ENCODE data around the gene CLPX.
"Not testable (repeated sequence)": the region's sequence is repeated elsewhere in the genome, so short reads cannot be mapped to it uniquely, and the experiment has no call there.

The CLPX gene

DNA sequence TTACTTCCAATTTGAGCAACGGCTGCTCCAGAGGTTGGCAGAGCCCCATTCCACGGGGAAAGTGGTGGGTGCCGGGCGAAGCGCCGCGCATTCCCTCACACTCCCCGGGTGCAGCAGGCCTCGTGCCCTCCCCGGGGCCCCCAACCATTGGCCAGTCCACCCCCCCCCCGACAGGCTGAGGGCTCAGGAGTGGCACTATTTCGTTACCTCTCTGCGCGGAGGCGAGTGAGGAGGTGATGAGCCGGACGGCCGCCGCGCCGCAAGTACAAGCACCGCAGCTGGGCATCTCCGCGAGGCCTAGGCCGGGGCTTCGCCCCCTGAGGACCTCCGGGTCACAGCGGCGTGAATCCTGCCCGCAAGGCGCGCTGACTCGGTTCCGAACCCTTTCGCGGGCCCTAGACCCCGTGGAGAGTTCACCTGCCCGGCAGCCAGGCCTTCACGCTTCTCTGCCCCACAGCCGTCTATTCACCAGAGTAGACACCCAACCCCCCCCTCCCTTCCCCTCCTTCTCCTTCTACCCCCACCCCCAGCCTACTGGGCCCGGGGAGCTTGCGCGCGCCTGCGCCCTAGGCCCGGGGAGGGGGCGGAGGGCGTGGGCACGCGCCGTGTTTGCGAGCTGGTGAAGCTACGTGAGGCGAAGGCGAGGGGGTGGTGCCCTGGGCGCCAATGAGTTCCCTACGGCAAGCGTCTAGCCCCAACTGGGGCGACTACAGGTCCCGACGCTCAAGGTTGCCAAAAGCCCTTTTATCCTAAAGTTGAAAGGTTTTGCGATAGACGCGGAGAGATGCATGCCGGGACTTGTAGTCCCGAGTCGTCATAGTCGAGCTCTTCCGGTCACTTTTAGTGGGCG, at the start of gene CLPX:
CLPX (minus strand) TSS at position 475 of the 850 bp plus-strand sequence; CDS start at position 286, 189 bp downstream.
- DNase-seq, result peak; percentile 56

DNA sequence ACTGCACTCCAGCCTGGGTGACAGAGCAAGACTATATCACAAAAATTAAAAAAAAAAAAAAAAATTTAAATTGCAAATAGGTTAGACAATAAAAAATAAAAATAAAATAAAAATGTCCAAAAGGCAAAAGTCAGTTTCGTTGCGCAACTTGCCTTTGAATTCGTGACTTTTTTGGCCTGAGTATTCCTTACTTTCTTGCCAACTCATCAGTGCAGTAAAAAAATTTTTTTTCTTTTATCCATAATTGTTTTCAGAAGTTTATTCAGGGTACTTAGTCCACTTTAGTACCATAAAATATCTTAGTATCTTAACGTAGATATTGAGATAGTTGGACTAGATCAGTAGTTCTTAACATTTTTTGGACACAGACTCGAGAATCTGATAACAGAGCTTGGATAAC, 48.6 kb upstream of the CLPX start:
- DNase-seq, result no peak

DNA sequence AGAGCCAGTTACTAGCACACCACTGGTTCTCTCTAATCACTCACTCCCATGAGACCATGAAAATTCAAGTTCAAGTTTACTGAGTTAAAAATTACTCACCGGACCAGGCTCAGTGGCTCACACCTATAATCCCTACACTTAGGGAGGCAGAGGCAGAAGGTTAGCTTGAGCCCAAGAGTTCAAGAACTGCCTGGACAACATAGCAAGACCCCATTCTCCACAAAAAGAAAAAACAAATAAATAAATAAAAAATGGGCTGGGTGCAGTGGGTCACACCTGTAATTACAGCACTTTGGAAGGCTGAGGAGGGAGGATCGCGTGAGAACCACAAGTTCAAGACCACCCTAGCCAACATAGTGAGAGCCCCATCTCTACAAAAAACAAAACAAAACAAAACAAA, 47.4 kb upstream of the CLPX start:
- no peak for DNase-seq

DNA sequence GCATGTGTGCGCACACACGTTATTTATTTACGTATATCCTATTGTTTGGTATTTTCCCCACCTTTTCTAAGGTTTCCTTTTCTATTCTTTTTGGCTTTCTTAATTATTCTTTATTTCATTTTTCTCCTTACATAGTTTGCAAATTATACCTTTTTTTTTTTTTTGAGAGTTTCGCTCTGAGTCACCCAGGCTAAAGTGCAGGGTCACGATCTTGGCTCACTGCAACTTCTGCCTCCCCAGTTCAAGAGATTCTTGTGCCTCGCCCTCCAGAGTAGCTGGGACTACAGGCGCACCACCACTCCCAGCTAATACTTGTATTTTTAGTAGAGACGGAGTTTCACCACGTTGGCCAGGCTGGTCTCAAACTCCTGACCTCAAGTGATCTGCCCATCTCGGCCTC, 46.2 kb upstream of the CLPX start:
- DNase-seq, result no peak

DNA sequence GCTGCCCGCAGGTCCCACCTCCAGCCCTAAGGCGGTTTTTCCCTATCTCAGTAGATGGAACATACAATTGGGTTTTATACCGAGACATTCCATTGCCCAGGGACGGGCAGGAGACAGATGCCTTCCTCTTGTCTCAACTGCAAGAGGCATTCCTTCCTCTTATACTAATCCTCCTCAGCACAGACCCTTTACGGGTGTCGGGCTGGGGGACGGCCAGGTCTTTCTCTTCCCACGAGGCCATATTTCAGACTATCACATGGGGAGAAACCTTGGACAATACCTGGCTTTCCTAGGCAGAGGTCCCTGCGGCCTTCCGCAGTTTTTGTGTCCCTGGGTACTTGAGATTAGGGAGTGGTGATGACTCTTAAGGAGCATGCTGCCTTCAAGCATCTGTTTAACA, 41.8 kb upstream of the CLPX start:
- not testable (repeated sequence) for DNase-seq

DNA sequence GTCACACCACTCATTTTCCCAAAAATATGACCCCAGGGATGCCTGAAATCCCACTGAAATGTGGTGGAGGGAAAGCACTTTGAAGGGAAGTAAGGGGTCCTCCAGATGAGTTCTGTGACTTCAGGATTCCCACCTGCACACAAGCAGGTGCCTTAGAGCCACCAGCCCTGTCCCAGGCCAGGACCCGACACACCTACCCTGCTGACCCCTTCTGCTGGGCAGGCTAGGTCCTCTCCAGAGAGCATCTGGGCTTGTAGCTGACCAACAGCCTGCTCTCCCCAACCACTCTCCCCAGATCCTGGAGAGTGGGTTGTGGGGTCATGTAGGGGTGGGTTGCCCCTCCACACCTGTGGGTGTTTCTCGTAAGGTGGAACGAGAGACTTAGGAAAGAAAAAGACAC, 41.1 kb upstream of the CLPX start:
- no peak for DNase-seq

DNA sequence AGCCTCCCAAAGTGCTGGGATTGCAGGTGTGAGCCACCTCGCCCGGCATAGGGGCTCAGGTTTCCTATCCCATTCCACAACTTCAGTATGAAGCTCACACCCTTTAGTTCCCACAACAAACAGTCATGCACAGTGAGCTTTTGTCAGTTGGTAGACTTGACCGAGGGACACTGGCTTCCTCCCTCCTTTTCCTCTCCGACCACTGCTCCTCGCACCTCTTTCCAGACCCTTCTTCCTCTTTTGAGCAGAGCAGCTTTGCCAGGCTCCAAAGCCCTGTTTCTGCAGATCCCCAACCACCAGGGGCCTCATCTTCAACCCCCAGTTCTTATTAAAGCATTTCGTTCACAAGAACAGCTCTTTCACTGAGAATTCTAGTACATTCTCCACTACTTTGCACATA, 38.9 kb upstream of the CLPX start:
- no peak for DNase-seq

DNA sequence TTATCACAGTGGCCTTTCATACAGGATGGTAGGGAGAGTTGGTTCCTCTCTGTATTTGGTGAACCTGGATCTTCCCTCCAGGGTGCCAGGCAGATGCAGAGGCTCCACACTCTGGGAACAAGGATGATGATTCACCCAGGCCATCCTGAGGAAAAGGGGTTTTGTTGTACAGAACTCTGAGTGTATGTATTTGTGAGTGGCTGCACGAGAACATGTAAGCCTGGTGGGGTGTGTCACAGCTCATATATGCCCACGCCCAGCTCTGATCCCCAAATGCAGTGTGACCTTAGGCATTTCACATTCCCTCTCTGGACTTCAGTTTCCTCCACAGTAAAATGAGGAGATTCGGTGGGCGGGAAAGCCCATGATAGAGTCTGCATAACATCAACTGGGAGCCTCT, 37.7 kb upstream of the CLPX start:
- DNase-seq, result no peak

DNA sequence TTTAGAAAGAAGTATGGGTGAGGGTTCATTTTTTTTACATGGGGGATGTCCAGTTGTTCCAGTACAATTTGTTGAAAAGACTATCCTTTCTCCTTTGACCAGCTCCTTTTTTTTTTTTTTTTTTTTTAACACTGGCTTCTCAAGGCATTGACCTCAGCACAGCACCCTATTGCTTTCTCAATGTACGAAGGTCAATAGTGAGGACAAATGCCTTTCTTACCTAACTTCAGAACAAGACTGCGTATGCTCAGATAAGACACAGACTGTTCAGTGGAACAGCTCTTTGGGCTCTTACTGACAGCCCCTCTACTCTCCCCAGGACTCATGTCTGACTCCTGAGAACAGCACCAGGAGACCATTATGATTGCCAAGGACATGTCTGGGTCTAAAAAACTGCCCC, 36.6 kb upstream of the CLPX start:
- no peak for DNase-seq

DNA sequence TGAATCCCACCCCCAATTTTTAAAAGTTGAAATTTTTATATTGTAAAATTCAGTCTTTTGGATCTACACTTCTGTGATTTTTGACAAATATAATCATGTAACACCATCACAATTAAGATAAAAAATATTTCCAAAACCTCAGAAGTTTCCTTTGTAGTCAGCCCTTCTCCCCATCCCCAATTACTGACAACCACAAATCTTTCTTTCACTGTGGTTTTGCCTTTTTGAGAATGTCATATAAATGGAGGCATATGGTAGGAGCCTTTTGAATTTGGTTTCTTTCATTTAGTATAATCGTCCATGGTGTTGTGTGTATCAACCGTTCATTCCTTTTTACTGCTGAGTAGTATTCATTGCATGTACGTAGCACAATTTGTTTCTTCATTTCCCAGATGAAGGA, 34.0 kb upstream of the CLPX start:
- DNase-seq, result no peak

DNA sequence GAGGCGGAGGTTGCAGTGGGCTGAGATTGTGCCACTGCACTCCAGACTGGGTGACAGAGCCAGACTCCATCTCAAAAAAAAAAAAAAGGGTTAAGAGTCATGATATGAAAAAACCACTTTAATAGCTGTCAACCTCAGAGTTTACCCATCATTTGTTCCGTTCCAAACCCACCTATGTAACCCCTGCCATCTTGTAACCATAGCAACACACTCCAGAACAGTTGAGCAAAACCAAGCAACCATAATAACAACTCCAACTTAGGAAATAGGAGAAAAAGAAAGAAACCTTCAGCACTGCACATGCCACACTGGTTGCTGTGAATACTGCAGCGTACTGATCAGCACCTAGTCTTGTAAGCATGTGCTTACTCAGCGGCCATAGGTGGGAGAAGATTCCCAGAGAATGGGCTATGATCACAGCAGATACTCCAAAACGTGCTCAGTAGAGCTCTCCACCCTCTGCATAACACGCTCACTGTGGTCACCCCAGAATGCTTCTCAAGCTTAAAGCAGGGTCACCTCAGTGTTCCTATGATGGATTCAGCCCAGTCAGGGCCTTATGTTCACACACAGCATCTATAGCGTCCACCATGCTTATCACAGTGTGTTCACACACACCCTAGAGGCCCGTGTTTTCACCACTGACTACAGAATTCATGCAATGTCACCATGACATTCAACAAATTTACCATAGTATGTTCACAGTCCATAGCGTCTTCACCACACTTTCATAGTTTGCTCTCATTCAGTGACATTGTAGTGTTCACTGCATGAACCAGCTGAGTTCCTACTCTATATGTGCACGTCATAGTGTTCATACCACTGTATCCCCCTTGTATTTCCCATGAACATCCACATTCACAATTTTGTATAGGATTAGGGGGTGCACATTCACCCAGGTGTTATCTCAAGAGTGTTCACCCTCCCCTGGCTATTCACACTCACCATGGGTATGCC, 32.7 kb upstream of the CLPX start:
- no peak for DNase-seq

DNA sequence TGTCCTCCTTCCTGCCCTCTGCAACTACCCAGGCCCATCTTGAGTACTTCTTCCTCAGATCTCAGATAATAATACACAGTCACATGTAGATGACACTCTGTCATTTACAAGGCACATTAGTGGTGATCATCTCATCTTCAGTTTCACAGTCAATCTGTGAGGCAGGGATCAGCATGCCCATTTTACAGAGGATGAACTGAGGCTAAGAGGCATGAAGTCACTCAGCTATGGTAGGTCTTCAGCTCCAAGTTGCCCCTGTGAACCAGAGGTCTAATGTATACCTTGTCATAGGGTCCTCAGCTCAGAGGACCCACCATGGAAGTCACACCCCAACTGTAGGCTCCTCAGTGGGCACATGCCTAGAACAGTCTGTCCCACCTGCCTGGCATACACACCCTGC, 30.4 kb upstream of the CLPX start:
- DNase-seq, result no peak

DNA sequence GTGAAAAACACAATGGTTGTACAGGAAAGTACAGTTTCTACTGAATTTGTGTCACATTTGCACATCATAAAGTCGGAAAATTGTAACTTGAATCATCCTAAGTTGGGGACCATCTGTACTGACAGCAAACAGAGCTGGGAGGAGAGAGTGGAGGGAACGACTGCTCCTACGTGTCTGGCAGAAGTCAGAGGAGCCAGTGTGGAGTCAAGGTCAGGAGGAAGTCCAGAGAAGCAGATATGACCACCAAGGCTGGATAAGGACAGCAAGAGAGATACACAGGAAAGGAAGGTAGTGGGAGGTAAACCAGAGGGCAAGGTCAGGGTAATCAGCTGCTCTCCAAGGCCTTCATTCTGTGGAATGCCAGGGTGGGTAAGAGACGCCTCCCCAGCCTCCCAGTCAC, 28.9 kb upstream of the CLPX start:
- DNase-seq, result no peak

DNA sequence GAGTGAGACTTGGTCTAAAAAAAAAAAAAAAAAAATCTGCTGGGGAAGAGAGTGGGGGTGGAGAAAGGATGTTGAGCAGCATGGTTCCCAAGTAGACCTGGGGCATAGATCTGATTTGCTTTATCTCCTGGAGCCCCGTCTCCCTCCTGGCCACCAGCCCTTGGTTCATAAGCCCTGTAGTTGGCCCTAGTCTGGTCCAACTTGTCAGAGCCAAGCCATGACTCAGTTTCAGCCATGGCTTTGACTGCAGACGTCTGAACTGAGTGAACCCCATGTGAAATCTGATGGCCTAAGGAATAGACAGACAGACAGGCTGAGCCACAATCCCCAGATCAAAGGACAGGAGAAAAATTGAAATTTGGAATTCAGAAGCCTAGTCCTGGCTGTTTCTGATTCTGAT, 28.1 kb upstream of the CLPX start:
- DNase-seq, result no peak

DNA sequence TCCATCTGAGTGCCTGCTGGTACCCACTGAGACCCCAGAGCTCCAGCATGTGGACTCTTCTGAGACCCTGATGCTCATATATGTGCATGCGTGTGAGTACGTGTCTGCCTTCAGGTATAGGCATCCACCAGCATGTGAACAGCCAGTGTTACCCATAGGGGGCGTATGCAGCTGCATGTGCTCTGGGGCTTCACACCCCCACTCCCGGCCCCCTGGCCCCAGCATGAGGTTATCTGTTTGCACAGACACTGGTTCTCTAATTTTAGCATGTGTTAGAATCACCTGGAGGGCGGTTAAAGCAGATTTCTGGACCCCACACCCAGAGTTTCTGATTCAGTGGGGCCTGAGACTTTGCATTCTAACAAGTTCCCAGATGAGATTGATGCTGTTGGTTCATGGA, 27.0 kb upstream of the CLPX start:
- DNase-seq, result no peak

DNA sequence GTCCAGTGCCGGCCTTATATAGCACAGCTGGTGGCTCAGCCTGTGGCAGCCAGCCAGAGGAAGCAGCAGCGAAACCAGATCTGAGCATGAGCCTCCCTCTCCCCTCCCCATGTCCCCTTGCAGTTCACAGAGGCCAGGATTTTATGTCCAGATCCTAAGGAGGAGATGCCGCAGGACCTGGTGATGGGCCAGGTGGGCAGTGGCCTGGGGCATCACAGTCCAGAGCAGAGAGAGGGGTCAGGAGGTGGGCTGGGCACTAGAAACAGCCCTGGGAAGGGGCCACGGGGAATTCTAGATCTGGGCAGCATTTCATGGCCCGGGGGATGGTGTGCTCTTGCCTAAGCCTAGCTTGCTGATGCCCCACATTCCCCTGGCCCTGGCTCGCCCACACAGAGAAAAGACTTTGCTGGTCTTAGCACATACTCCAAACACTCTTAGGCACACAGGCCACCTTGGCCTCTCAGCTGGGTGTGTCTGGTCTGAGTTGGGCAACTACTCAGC, 26.4 kb upstream of the CLPX start:
- no peak for DNase-seq

DNA sequence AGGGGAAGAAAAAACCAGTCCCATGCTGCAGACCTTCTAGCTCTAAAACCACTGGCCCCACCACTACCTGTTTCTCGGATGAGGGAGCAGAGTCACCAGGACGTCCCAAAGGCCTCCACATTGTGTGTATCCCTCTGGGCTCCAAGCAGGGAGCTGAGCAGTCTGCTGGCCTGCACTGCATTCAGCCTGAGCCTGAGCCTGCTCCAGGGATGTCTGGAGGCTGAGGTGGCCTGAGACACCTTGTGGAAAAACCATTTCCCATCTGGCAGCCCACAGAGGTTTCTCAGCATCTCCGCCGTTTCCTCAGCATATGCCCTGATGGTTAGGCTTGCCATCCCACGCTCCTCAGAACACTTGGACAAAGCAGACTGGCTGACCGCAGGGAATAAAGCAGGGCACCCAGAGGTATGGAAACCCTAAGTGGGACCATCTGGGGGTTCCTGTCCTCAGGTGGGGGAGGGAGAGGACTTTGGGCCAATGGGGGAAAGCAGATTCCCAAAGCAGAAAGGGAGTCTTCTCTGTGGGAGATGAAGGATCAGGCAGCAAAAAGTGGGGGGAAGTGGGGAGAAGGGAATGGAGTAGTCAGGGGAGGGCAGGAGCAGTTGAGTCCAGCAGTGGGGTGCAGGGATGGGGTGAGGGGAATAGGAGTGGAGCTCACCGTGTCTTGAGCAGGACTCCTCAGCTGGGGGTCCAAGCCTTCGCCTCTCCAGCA, 25.8 kb upstream of the CLPX start, which contains the start of gene CILP:
CILP (minus strand) TSS at position 704 of the 712 bp plus-strand sequence. CDS start 1,718 bp downstream, outside the sequence.
- DNase-seq, result no peak

DNA sequence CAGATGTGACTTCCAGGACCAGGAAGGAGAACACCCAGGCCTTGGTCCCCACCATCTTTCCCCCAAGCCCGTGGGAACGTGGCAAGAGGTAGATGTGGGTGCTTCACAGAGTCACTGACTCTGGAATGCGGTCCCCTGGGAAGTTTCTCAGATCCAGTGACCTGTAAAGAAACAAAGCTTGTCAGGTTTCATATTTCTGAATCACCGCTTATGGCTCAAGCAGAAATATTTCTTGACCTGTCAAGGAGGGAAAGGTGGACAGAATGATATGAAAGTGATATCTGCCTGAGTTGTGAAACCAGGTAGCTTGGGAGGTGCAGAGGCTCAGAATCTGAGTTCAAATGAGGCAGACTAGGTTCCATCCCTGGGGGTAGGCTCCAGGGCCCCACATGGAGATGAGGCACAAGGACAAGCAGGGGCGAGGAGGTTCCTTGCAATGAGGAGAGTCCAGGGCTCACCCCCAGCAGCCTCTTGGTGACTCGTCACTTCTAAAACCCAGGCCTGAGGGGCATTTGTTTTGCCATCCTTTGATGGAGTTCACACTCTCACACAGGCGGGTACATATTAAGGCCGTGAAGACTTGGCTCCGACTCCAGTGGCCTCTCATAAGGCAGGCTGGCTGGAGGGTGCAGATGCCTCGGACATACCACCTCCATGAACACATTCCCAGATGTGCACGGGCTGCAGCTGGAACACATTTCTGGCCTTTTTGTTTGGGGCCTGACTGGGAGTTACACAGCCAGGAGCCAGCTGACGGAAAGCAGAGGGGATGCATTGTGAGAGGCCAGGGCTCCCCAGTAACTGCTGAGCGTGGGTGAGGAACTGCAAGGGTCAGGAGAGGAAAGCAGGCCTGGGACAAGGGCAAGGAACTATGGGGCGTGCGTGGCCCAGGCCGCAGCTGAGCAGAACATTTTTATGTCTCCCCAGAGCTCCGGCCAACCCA, 24.8 kb upstream of the CLPX start:
- no peak for DNase-seq

DNA sequence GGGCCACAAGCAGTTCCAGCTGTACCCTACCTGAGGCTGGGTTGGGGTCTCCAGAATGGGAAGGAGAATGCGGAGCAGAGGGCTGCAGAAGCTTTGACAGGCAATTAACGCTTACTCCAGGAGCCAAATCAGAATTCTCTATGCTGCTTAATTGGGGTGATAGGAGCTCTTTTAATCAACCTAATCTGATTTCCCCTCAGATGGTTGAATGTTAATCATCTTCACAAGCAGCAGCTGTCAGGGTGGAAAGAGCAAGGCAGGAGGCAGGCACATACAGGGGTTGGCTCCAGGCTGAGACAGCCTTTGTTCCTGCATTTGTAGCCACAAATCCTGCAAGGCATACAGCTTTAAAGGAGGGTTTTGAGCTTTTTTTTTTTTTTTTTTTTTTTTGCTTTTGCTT, 23.5 kb upstream of the CLPX start:
- no peak for DNase-seq

DNA sequence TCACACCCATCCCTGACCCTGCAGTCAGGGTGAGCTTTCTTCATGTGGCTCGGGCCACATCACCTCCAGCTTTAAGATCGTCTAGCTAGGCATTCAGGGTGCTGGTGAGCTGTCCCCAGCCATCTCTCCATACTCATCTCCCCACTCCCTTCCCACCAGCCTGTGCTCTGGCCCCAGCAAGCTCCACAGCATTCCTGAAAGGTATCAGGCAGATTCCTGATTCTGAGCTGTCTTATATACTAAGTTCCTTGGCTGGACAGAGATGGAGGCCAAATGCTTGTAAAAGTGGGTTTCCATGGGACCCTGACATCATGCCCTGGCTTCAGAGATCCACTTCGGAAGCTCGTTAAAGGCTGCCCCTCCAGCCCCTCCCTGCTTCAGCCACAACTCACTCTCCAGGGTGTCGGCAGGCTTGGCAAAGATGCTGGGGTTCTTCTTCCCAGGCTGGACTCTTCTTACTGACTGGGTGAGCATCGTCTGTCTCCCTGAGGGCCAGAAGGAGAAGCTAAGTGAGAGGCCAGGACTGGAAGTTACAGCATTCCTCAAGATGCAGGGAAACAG, 22.2 kb upstream of the CLPX start:
- no peak for DNase-seq

DNA sequence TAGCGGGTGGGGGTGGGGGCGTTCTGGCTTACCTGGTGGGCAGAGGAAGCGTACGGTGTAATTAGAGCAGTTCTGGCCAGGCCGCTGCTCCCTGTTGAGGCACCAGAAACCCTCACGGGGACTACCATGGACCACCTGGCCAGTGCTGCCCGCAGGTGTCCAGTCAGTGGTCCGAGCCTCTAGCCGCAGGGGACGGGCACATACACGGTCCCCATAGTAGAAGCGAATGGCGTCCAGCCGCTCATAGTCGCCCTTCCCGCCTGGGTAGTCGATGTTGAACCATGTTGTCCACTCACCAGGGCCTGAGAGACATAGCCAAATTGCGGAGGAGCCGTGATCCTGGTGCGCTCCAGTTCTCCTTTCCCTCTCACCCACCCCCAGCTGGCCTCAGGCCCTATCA, 21.6 kb upstream of the CLPX start:
- no peak for DNase-seq

All from NCI-H2029 treated with DMSO at 0.1 percent for 48 hours (cell line).